Activated T-cell treated with anti-CD3 and anti-CD28 coated beads for 24 hours (primary cell): ENCODE data around the gene DBI.
A peak's percentile ranks its signal among the peaks of the same experiment; 100 is the strongest.
"Not testable (repeated sequence)": the region's sequence is repeated elsewhere in the genome, so short reads cannot be mapped to it uniquely, and the experiment has no call there.

Source experiments
- DNase-seq: peaks from one replicate; pipeline ENCODE4 v3.0.0-alpha.2; 2020; ENCODE audit warnings: low read depth

Gene DBI

GRCh38 chr2:119365436-119365835, 1.3 kb upstream of the DBI start:
- DNase-seq = no peak

DNA sequence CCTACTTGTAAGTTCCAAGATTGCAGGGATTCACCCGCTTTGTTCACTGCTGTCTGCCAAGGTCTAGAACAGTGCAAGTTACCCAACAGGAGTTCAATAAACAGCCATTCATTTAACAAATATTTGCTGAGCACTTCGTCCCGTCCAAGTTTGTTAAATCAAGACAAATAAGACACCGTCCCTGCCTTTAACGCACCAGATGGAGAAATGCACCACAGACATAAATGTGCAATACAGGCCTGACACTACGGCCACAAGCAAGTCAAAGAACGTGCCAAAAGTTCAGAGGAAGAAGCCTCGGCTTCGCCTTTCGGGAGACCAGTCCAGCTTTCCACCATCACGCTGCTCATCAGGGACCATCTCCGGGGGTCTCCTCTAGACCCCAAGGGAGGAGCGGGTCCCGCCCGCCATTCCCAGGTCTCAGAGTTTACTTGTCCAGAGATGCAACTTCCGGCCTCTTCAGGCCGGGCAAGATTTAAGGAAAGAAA, 572 bp upstream of the DBI start:
- DNase-seq = no peak

DNA sequence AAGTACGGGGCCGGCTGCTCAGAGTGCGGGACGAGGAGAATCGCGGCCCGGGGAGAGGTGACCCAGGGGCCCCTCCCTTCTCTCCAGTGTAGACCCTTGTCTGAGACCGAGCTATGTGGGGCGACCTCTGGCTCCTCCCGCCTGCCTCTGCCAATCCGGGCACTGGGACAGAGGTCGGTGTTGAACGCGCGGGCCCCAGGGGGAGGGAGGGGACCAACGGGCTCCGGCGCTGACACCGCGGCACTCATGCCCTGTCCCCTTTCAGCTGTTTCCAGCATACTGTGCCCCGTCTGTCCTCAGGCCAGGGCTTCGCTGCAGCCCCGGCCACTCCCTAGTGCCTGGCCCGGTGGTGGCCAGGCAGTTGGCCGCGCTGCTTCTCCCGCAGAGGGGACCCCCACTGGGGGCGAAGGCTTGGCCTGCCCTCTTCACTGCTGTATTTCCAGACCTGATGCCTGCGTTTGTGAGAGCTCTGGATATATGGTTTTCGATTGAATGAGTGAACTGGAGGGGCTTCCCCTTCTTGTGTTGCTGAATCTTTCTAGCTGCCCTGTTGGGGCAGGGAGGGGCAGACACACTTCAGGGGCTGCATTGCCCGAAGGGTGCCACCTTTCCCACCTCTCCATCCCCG, 809 bp downstream of the DBI start:
- DNase-seq = peak; percentile 30

DNA sequence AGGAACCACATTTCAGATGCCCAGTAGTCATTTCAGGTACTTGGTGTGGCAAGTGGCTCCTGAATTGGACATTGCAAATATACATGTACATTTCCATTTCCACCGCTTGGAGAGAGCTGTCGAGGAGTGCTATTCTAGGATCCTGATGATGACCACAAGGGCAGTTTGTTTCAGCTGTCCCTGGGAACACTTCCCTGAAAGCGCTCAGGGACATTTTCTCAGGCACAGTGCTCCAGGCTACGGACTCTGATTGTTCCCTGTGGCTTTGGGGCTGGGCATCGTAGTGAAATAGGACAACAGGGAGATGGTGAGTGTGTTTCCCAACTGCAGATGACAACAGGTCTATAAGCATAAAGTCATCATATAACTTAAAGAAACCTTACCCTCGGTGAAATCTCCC, 3.1 kb downstream of the DBI start:
- no peak for DNase-seq

- DNase-seq = no peak
Observed at GRCh38 chr2:119371111-119371510, 4.3 kb downstream of the DBI start.

GRCh38 chr2:119372778-119373568, 6.2 kb downstream of the DBI start:
- DNase-seq = no peak

GRCh38 chr2:119373907-119374745, 7.3 kb downstream of the DBI start:
- not testable (repeated sequence) for DNase-seq

DNA sequence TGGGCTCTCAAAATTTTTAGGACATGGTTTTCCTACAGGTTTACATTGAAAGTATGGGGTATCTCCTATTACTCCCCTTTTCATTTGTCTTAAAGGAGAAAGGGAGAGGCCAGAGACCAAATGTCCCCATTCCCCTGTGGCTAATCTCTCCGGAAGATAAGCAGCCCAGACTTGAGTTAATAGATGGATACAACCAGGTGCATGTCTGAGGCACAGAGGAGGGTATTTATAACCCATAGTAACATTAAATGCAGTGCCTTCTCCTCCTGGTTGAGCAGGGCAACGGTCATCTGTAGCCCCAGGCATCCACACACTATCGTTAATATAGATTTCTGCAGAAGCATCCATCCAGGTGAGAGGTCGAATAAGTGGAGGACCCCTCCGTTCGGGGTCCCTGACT, 9.6 kb downstream of the DBI start:
- DNase-seq = not testable (repeated sequence)

- DNase-seq = no peak
Observed at GRCh38 chr2:119376810-119377209, 10.0 kb downstream of the DBI start.

DNA sequence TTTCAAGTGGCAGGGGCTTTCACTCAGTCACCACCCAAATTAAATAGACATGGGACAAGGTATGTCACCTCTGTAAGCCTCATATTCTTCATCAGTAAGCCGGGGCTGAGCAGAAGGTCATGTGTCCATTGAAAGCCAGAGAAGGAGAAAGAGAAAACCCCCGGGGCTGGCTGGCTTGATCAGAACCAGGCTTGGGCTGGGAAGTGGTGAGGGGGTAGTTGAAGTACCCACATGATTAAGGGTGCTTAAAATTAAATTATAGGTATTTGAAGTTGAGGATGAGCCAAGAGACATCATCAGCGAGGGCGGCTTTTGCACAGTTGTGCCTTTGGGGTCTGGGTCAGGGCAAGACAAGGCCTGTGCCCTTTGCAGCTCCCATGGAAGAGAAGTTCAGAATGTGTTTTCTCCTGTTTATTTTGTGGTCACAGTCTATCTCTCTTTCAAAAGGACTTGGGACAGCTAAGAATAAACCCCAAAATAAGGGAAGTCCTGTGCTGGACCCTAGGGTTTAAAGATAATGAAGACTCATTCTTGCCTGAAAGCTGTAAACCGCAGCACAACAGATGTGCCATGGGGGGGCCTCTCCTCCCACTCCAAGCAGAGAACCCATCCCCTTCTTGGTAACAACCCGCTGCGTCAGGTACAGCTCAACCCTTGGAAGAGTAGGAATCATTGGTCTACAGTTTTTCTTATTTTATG, 10.7 kb downstream of the DBI start:
- DNase-seq = no peak

- no peak for DNase-seq
Observed at GRCh38 chr2:119377993-119378345, 11.2 kb downstream of the DBI start.

- DNase-seq = no peak
Observed at GRCh38 chr2:119378566-119378965, 11.8 kb downstream of the DBI start.

GRCh38 chr2:119383410-119384140, 16.8 kb downstream of the DBI start:
- DNase-seq = no peak

- DNase-seq = no peak
Observed at GRCh38 chr2:119384971-119385370, 18.2 kb downstream of the DBI start.

GRCh38 chr2:119385466-119385865, 18.7 kb downstream of the DBI start:
- no peak for DNase-seq

DNA sequence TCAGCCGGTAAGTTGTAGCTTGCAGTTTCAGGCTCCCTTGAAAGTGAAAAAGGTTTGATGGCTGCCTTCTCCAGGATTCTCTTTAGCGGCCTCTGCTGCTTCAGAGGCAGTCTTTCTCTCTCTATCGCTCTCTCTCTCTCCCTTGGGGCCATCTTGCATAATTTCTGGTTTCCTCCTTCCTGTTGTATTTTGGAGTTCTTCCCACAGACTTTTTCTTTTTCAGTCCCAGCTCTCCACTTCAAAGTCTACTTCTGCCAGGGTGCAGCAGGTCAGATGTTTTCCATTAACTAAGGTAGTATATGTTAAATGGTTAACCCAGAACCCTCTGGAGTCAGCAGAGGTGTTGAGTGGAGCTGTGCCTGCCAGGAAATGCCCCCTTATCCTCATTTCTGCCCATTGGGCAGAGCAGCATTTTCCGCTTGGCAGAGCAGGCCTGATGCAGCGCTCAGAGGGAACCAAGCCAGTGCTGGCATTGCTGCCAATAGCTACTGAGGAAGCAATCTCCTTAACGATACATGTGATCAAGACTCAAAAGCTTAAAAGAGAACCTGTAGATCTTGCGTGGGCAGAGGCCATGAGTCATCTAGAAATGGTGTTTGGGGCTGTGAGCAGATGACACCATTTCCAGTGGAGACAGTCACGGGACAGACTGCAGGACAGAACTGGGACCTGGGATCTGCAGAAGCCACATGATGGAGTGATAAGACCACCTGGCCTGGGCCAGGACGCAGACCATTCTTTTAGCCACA, 20.8 kb downstream of the DBI start:
- peak; percentile 15 for DNase-seq

- no peak for DNase-seq
Observed at GRCh38 chr2:119389615-119390306, 23.0 kb downstream of the DBI start.

DNA sequence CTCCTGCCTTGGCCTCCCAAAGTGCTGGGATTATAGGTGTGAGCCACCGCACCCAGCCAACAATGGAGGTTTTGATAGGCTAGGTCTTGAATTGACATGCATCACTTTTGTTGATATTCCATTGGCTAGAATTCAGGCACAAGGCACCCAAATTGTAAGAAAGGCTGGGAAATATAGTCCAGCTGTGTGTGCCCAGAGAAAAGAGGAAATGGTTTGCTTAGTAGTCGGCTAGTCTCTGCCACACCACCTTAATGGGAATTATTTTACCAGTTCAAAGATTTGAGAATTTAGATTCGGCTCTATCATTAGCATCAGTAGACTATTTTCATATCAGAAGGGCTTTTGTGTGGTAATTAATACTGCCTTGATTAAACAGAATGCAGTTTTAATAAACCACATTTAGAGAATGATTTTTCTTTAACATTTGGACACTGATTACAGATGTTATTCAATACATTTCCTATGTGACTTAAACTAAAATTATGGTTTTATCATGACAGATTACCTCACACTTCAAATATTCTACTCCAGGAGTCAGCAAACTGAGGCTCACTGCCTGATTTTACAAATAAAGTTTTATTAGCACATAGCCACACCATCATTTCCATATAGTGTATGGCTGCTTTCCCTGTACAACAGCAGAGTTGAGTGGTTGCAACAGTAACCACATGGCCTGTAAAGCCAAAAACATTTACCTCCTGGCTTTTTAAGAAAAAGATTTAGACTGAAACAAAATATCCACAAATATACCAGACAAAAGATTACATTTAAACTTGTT, 27.4 kb downstream of the DBI start:
- no peak for DNase-seq

DNA sequence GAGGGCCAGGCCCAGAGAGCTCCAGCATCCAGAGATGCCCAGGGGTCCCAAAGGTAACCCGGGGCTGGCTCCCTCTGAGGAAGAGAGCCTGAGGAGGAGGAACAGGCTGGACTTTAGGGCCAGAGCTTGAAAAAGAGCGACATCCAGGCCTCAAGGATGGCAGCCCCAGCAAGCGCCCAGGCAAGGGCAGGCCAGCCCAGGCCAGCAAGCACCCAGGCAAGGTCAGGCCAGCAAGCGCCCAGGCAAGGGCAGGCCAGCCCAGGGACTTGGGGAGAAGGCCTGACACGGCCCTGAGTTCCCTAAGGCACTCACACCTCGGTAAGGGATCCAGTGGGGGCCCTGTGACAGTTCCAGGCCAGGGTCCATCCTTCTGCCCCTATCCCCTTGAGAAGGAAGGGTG, 30.4 kb downstream of the DBI start:
- DNase-seq = no peak
